ENCODE results near the gene LKAAEAR1. TPM values are rescaled to one million over a fixed set of nuclear protein-coding genes. Genes with fewer than 3 reads are reported as not detected.

LKAAEAR1 gene
- total and polyA plus RNA-seq, 2 of the 4 experiments (the other 2 are of a cell fraction) = 0.21 TPM; not detected in 1

DNA sequence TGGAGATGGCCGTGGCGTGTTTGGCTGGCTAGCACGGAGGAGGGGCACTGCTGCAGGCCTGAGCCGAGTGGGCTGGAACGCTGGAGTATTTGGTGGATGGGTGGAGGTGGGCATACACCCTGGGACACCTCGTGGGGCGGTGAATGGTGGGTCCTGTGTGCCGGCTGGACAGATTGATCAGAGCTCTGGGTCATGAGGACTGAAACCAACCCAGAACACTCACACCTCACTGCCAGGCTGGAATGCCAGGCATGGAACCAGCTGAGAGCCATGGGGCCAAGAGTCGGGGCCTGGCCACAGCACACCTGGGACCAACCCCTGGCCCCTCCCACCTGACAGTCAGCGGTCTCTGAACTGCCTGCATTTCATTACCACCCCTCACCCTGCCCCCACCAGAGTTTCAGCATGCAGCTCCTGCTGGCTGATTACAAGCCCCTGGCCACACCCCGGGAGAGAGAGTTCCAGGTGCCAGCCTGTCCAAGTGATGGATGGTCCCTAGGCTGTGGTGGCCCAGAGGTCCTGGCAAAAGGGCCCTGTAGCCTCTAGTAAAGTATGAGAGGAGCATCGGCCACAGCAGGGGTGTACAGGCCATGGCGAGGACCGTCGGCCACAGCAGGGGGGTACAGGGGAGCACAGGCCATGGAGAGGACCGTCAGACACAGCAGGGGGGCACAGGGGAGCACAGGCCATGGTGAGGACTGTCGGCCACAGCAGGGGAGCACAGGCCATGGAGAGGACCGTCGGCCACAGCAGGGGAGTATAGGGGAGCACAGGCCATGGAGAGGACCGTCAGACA lies 19.9 kb upstream of the LKAAEAR1 start:
- Histone ChIP-seq H3K79me1 (ENCODE audit: low read depth in 1 of 2, low read length in 2 of 2) (no peaks in the 10 kb centered on the region), H3K4me3 (ENCODE audit: insufficient read depth, low read depth, low read length) (no peak overlapping the region), H3K9me1 (ENCODE audit: insufficient read depth, low read length) (no peaks in the 10 kb centered on the region), H3K14ac (replicated peaks; ENCODE audit: low read depth, low read length) (no peak overlapping the region), H2AFZ (replicated peaks; ENCODE audit: low read length, poor library complexity) (no peak overlapping the region), H3K4me2 (ENCODE audit: low read depth, low read length) (no peak overlapping the region), H4K5ac (ENCODE audit: low read depth, low read length) (no peak overlapping the region), H3K56ac (ENCODE audit: extremely low read depth, insufficient read depth, low read length) (no peak overlapping the region), H2AK9ac (replicated peaks; ENCODE audit: low read depth, low read length, poor library complexity) (no peak overlapping the region), H3K9me3 (ENCODE audit: control insufficient read depth, insufficient read depth, low read length) (no peaks in the 10 kb centered on the region), H2BK120ac (ENCODE audit: low read depth, low read length) (no peak overlapping the region), H2AK5ac (ENCODE audit: low read depth, low read length) (no peak overlapping the region), H3K4me1 (ENCODE audit: control insufficient read depth, insufficient read depth, low read length) (no peaks in the 10 kb centered on the region), H3K36me3 (ENCODE audit: control insufficient read depth, insufficient read depth, low read length) (no peaks in the 10 kb centered on the region), H3K23ac (ENCODE audit: low read depth, low read length) (no peak overlapping the region), H3K27ac (ENCODE audit: insufficient read depth, low read length) (no peak overlapping the region), H3K4ac (ENCODE audit: low read depth, low read length) (no peak overlapping the region), H2BK15ac (ENCODE audit: low read depth, low read length) (no peak overlapping the region), H4K20me1 (ENCODE audit: insufficient read depth, low read length) (no peaks in the 10 kb centered on the region), H4K91ac (ENCODE audit: insufficient read depth, low read depth, low read length) (no peak overlapping the region), H3K18ac (ENCODE audit: low read depth, low read length) (no peak overlapping the region), H3K27me3 (ENCODE audit: control insufficient read depth, insufficient read depth, low read length) (peaks cover 53% of the 10 kb centered on the region), H2BK5ac (ENCODE audit: low read depth, low read length, poor library complexity, severe bottlenecking) (no peak overlapping the region), H3K9ac (ENCODE audit: low read depth, low read length) (no peak overlapping the region), H4K8ac (ENCODE audit: low read depth in 2 of 2, low read length in 2 of 2) (no peak overlapping the region), H2BK20ac (ENCODE audit: low read depth, low read length) (no peak overlapping the region)
- no peak for DNase-seq
- TF ChIP-seq, protein P1, sequence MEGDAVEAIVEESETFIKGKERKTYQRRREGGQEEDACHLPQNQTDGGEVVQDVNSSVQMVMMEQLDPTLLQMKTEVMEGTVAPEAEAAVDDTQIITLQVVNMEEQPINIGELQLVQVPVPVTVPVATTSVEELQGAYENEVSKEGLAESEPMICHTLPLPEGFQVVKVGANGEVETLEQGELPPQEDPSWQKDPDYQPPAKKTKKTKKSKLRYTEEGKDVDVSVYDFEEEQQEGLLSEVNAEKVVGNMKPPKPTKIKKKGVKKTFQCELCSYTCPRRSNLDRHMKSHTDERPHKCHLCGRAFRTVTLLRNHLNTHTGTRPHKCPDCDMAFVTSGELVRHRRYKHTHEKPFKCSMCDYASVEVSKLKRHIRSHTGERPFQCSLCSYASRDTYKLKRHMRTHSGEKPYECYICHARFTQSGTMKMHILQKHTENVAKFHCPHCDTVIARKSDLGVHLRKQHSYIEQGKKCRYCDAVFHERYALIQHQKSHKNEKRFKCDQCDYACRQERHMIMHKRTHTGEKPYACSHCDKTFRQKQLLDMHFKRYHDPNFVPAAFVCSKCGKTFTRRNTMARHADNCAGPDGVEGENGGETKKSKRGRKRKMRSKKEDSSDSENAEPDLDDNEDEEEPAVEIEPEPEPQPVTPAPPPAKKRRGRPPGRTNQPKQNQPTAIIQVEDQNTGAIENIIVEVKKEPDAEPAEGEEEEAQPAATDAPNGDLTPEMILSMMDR (conservative IDR thresholded peaks at IDR 0.05; ENCODE audit: low read depth, low read length) = no peak
- TF ChIP-seq POLR2A (IDR thresholded peaks at IDR 0.05; ENCODE audit: low read depth, low read length) = no peak
- TF ChIP-seq MXI1 (IDR thresholded peaks at IDR 0.05; ENCODE audit: borderline replicate concordance, low read depth, low read length) = no peak
- TF ChIP-seq CEBPB (IDR thresholded peaks at IDR 0.05; ENCODE audit: low read depth, low read length) = no peak
- no peak for TF ChIP-seq CHD1 (IDR thresholded peaks at IDR 0.05; ENCODE audit: low read depth, low read length)
- no peak for TF ChIP-seq BHLHE40 (IDR thresholded peaks at IDR 0.05; ENCODE audit: low read depth, low read length)
- no peak for TF ChIP-seq NFE2L2 (IDR thresholded peaks at IDR 0.05; ENCODE audit: low read depth, low read length)
- TF ChIP-seq SMC3 (IDR thresholded peaks at IDR 0.05; ENCODE audit: low read depth, low read length) = no peak
- ATAC-seq (ENCODE audit: low read depth) = no peak
- WGBS, 2 experiments (ENCODE audit: extremely low coverage in 2 of 2, insufficient read length in 1 of 2) = 0% methylated on average over 2 of the region's 20 CpGs; no CpG with 5 or more reads in 1 of the 2 experiments
- in situ Hi-C loops (cut with MboI; ENCODE audit: low sequenced_read_pairs) (no loop called here), dilution Hi-C loops (cut with HindIII; ENCODE audit: low sequenced_read_pairs, unreplicated experiment) (no loop called here), intact Hi-C loops (cut with micrococcal nuclease) (no loop called here)
- ChIA-PET CTCF (no interaction called here), POLR2A (ENCODE audit: unreplicated experiment) (no interaction called here)
- no TSS peak for BruUV-seq (replicated peaks)
